WERI-Rb-1 (cell line): Measurements from ENCODE around the gene SETD6.

Experiments used
- DNase-seq: peaks from one replicate; pipeline ENCODE4 v3.0.0-alpha.2; 2020
- H3K27ac ChIP-seq: fragments of 250-450 bp; sonication (Bioruptor Pico); 2 replicates; pipeline ENCODE4 v1.5.1; 2020; ENCODE audit warnings: mild to moderate bottlenecking, moderate library complexity
- H3K27me3 ChIP-seq: fragments of 250-450 bp; sonication (Bioruptor Pico); 2 replicates; pipeline ENCODE4 v1.5.1; 2021; ENCODE audit warnings: mild to moderate bottlenecking, low read depth, moderate library complexity; ENCODE audit not compliant: insufficient read depth, severe bottlenecking
- H3K36me3 ChIP-seq: fragments of 250-450 bp; sonication (Bioruptor Pico); 2 replicates; pipeline ENCODE4 v1.5.1; 2020; ENCODE audit warnings: mild to moderate bottlenecking, moderate library complexity
- H3K4me3 ChIP-seq: 2 replicates; pipeline ENCODE4 v1.5.1; 2011; ENCODE audit warnings: low read depth, mild to moderate bottlenecking, control low read depth, low read length
- H3K9me3 ChIP-seq: fragments of 250-450 bp; sonication (Bioruptor Pico); 2 replicates; pipeline ENCODE4 v1.5.1; 2021; ENCODE audit warnings: mild to moderate bottlenecking, moderate library complexity; ENCODE audit not compliant: severe bottlenecking
- TF ChIP-seq, protein P1 (sequence below): IDR thresholded peaks from 2 replicates; pipeline ENCODE4 v1.5.1; 2011; ENCODE audit warnings: low read depth, mild to moderate bottlenecking, control low read depth, inconsistent platforms, low read length

Gene SETD6

DNA sequence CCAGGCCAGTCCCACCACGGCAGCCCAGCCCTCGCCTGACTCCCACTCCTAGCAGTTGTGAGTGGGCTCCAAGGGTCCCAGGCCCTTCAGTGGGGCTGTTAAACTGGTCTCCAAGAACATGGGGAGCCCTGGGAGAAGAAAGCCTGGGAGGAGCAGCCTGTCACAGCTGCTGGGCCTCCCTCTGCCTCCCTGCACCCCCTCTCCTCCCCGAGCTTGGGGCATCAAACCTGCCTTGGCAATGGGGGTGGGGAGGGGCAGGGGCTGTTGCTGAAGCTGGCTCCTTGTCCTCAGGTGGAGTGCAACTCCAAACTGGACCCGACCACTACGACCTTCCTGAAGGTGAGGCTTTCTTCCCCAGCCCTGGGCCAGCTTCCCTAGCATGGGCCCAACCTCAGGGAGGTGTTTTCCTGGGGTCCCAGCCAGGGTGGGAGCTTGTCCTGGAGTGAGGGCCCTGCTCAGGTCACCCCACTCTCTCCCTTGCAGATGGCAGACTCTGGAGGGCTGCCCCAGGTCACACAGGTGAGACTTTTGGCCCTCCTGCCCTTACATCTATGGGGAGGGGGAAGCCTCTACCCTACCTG lies 6.6 kb upstream of the SETD6 start:
- no peaks in the 10 kb centered on the region for H3K27me3 ChIP-seq
- no peak overlapping the region for H3K27ac ChIP-seq
- H3K9me3 ChIP-seq = no peaks in the 10 kb centered on the region
- TF ChIP-seq, protein P1, sequence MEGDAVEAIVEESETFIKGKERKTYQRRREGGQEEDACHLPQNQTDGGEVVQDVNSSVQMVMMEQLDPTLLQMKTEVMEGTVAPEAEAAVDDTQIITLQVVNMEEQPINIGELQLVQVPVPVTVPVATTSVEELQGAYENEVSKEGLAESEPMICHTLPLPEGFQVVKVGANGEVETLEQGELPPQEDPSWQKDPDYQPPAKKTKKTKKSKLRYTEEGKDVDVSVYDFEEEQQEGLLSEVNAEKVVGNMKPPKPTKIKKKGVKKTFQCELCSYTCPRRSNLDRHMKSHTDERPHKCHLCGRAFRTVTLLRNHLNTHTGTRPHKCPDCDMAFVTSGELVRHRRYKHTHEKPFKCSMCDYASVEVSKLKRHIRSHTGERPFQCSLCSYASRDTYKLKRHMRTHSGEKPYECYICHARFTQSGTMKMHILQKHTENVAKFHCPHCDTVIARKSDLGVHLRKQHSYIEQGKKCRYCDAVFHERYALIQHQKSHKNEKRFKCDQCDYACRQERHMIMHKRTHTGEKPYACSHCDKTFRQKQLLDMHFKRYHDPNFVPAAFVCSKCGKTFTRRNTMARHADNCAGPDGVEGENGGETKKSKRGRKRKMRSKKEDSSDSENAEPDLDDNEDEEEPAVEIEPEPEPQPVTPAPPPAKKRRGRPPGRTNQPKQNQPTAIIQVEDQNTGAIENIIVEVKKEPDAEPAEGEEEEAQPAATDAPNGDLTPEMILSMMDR = no peak
- H3K36me3 ChIP-seq = no peaks in the 10 kb centered on the region
- H3K4me3 ChIP-seq = no peak overlapping the region
- DNase-seq = no peak

DNA sequence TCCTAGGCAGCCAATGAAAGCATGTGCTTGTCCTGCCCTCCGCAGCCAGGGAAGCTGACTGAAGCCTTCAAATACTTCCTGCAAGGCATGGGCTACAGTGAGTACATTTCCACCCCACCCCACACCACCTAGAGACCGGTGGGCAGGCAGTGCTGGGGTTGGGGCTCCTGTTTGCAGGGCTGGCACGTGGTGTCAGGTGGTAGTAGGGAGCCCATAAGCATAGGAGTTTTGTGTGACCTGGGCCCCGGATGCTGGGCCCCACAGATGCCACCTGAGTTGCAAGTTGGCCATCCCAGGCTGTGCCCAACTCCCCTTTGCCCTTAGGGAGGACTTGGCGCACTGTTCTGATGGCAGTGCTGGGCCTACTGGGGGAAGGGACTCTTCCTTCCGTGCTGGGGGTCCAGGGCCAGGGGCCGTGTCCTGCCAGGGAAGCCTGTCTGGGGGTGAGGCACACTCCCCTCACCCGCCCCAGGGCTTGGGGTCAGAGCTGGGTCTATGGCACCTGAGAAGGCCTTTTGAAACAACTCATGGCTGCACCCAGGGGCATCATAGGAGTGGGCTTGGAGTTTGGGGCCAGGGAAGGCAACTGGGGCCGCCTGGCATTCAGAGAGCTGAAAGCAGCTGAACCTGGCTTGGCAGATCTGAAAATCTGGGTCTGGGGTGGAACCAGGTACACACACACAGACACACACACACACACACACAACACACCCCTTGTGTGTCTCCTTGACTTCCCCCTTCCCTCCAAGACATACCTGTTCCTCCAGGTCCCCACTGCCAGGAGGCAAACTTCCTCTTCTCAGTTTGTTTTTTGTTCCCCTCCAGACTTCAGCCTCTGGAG lies 5.8 kb upstream of the SETD6 start:
- no peak for DNase-seq
- H3K27ac ChIP-seq = no peak overlapping the region

DNA sequence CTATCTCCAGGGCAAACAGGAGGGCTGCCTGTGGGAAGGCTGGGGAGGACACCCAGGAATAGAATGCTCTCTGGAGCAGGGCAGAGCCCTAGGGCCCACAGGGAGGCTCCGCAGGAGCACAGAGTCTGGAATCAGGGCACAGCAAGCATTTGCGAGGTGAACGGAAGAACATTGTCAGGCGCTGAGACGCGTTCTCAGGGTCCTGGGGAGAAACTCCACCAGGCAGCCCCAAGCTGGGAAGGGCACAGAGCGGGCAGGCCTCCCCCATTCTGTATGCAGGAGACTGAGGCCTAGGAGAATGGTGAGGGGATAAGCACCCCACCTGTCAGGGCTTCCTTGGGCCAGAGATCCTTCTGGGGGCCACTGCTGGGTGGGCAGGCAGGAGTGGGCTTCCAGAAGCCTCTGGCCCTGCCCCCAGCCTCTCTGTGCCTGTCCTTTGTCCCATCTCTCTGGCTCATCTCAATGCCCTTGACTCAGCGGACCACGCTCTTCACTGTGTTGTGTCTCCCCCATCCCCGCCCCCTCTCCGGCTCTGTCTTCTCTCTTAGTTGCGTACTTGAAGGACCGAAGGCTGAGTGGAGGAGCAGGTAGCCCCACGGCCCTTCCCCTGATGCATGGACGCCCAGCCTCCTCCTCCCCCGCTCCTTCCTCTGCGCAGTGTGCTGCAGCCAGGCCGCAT lies 5.1 kb upstream of the SETD6 start:
- TF ChIP-seq, protein P1 = no peak
- H3K27me3 ChIP-seq = no peaks in the 10 kb centered on the region
- no peak overlapping the region for H3K27ac ChIP-seq
- DNase-seq = no peak
- H3K36me3 ChIP-seq = no peaks in the 10 kb centered on the region
- no peak overlapping the region for H3K4me3 ChIP-seq
- no peaks in the 10 kb centered on the region for H3K9me3 ChIP-seq

More for the DNA sequence above, 5.8 kb upstream of the SETD6 start:
- TF ChIP-seq, protein P1 = no peak
- Histone ChIP-seq H3K27me3 (no peaks in the 10 kb centered on the region), H3K9me3 (no peaks in the 10 kb centered on the region), H3K36me3 (no peaks in the 10 kb centered on the region), H3K4me3 (no peak overlapping the region)

DNA sequence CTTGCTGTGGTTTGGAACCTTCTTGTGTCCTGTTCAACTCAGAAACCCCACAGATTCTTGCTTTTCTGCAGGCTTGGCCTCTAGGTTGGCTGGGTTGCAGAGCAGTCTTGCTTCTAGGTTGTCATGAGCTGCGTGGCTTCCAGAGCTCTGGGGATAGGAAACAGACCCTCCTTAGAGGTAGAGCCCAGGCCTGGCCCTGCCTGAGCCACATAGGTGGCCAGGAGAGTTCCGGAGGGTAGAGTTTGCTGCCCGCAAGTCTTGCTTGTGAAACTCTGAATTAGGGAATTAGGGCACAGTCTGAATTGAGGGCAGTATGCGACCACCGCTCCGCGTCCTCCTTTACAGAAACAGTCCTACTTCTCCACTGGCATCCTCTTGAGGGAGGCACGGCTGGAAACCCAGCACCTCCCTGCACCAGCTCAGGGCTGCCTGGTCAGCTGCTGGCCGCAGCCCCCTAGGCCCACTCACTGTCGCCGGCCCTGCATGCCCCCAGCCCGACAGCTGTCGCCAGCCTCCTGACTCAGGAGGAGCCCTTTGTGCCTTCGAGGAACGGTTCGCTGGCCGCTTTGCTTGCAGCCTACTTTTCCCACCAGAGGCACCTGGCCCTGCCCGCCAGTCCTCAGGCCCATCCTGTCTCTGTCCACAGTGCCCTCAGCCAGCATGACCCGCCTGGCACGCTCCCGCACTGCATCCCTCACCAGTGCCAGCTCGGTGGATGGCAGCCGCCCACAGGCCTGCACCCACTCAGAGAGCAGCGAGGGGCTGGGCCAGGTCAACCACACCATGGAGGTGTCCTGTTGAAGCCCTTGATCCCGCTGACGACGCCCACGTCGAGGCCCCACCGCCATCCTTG lies 4.3 kb upstream of the SETD6 start:
- Histone ChIP-seq H3K27me3 (no peaks in the 10 kb centered on the region), H3K36me3 (no peaks in the 10 kb centered on the region; the same call in 1 of the 2 replicates), H3K9me3 (no peaks in the 10 kb centered on the region), H3K4me3 (no peak overlapping the region), H3K27ac (no peak overlapping the region)
- DNase-seq = no peak
- TF ChIP-seq, protein P1 = no peak

DNA sequence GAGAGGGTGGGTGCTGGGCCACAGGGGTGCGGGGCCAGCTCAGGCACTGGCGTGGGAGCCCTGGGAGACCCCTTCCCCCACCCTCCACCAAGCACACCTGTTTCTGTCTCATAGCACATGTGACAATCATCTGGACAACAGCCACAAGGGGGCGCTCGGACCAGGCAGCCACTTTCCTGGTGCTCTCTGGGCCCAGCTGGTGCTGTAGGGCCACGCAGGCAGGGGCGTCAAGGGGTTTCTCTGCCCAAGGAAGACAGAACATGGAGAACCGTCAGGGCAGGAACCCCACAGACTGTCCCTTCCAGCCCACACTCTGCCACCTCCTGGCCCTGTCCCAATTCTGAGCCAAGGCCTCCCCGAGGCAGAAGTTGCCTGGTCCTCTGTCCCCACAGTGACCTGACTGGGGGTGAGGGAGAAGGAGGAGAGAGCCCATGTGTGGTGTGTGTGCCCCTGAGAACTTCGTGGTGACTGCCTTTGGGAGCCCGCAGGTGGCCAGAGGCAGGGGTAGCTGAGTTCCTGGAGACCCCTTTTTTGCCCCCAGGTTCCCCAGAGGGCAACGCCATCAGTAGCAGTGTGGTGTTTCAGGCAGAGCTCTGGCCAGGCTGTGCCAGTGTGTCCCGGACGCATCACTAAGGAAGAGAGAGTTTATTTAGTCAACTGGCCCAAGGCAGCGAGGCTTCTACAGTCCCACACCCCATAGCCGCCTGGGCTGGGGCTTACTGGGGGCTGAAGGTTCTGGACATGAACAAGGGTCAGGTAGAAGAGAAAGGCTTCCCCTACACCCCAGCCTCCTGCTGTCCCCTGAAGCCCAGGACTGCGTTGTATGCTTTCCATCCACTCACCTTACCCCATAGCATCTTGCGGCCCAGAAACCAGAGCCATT lies 3.1 kb upstream of the SETD6 start:
- H3K27me3 ChIP-seq = no peaks in the 10 kb centered on the region
- peak overlapping the region; percentile 24; the same call in 1 of the 2 replicates for H3K27ac ChIP-seq
- H3K9me3 ChIP-seq = no peaks in the 10 kb centered on the region
- TF ChIP-seq, protein P1 = peak; percentile 87
- peak; percentile 90 for DNase-seq
- H3K4me3 ChIP-seq = no peak overlapping the region
- H3K36me3 ChIP-seq = peaks cover 11% of the 10 kb centered on the region
